ENCODE results near the gene FRMD7.

DNA sequence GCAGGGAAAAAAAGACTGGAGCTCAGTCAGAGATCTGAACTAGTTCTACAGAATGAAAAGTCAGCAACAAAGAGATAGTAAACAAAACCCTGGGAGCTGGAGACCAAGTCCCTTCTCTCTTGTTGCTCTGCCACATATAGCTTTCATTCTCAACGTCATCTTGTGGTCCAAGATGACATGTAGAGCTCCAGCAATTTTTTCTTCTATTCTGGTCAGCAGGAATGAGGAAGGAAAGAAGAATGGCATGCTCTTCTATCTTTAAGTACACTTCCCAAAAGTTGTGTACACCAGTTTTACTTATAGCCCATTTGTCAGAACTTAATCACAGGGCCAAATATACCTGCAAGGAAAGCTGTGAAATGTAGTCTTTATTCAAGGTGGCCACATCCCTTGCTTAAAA, 45.8 kb upstream of the FRMD7 start:
- TF ChIP-seq, protein P1, sequence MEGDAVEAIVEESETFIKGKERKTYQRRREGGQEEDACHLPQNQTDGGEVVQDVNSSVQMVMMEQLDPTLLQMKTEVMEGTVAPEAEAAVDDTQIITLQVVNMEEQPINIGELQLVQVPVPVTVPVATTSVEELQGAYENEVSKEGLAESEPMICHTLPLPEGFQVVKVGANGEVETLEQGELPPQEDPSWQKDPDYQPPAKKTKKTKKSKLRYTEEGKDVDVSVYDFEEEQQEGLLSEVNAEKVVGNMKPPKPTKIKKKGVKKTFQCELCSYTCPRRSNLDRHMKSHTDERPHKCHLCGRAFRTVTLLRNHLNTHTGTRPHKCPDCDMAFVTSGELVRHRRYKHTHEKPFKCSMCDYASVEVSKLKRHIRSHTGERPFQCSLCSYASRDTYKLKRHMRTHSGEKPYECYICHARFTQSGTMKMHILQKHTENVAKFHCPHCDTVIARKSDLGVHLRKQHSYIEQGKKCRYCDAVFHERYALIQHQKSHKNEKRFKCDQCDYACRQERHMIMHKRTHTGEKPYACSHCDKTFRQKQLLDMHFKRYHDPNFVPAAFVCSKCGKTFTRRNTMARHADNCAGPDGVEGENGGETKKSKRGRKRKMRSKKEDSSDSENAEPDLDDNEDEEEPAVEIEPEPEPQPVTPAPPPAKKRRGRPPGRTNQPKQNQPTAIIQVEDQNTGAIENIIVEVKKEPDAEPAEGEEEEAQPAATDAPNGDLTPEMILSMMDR (IDR thresholded peaks at IDR 0.05) = no peak
- no peak for TF ChIP-seq POLR2A (IDR thresholded peaks at IDR 0.05)
